GM20000 (cell line): ENCODE data around the gene SRRM1.

Experiments used
- DNase-seq: peaks from one replicate; pipeline ENCODE4 v3.0.0; 2012; ENCODE audit warnings: low spot score
- CTCF ChIP-seq: IDR thresholded peaks from 2 replicates; pipeline ENCODE4 v1.5.1; 2012; ENCODE audit warnings: mild to moderate bottlenecking, control low read depth; ENCODE audit errors: extremely low read depth, missing control alignments

Gene SRRM1

GRCh38 chr1:24644100-24644384 is 940 bp downstream of the SRRM1 start:
- TF ChIP-seq CTCF = no peak
- no peak for DNase-seq

- no peak for TF ChIP-seq CTCF
- DNase-seq = no peak
Observed at GRCh38 chr1:24648919-24649318, 5.8 kb downstream of the SRRM1 start.

- TF ChIP-seq CTCF = no peak
- DNase-seq = no peak
Observed at GRCh38 chr1:24652382-24652781, 9.3 kb downstream of the SRRM1 start.

- no peak for DNase-seq
- TF ChIP-seq CTCF = no peak
Observed at GRCh38 chr1:24654010-24654409, 10.9 kb downstream of the SRRM1 start.

GRCh38 chr1:24656046-24656445 is 12.9 kb downstream of the SRRM1 start:
- no peak for TF ChIP-seq CTCF
- no peak for DNase-seq

- DNase-seq = no peak
- TF ChIP-seq CTCF = no peak
Observed at GRCh38 chr1:24657781-24658180, 14.7 kb downstream of the SRRM1 start.

GRCh38 chr1:24659166-24659904 is 16.2 kb downstream of the SRRM1 start:
- DNase-seq = no peak

More at GRCh38 chr1:24659166-24659904, 16.2 kb downstream of the SRRM1 start:
- no peak for TF ChIP-seq CTCF
